Lower lobe of right lung (tissue), 2 donors: ENCODE measurements around the gene MANBA. TPM values are rescaled to one million over a fixed set of nuclear protein-coding genes. Genes with fewer than 3 reads are reported as not detected.

Source experiments
- ATAC-seq, 2 donors: fragments of 200-7000 bp; cut with Tn5 transposase; one replicate each; pipeline ENCODE4 v1.9.1; 2020 to 2022; ENCODE audit warnings: mild to moderate bottlenecking in 2 of 2, moderate library complexity in 2 of 2
- DNase-seq: peaks from one replicate; pipeline ENCODE4 v3.0.0-alpha.2; 2020
- H3K27ac ChIP-seq: fragments of 200-600 bp; one replicate; pipeline ENCODE4 v1.8.0; 2022
- H3K27me3 ChIP-seq: fragments of 200-600 bp; one replicate; pipeline ENCODE4 v1.8.0; 2022; ENCODE audit warnings: low read depth
- H3K36me3 ChIP-seq: fragments of 200-600 bp; one replicate; pipeline ENCODE4 v1.8.0; 2022; ENCODE audit warnings: mild to moderate bottlenecking
- H3K4me1 ChIP-seq: fragments of 200-600 bp; one replicate; pipeline ENCODE4 v1.8.0; 2022
- H3K4me3 ChIP-seq: fragments of 200-600 bp; one replicate; pipeline ENCODE4 v1.8.0; 2022; ENCODE audit warnings: mild to moderate bottlenecking
- H3K9me3 ChIP-seq: fragments of 200-600 bp; one replicate; pipeline ENCODE4 v1.8.0; 2022
- intact Hi-C: fragments of 100-400 bp; cut with DNase I; formaldehyde crosslinking; loops from one replicate; pipeline ENCODE4 v1.11.0; 2022
- total RNA-seq: library from RNA; stranded (reverse); fragmentation: NEBNext Ultra II Directional; extraction: Animal tissue kit (Norgen Biotek cat#: 25700); gene quantifications from one replicate; pipeline ENCODE4 v1.2.1, GENCODE V29; 2021
- TF ChIP-seq, protein P1 (sequence below): fragments of 200-600 bp; IDR thresholded peaks from one replicate; pipeline ENCODE4 v1.8.0; 2022; ENCODE audit warnings: antibody characterized with exemption, mild to moderate bottlenecking
- donor health status: DM: no; HTN: yes; CAD: no; lungs with severe emphysema.

MANBA gene
- total RNA-seq, 1 donor from 2014 or later: 68.2 TPM

DNA sequence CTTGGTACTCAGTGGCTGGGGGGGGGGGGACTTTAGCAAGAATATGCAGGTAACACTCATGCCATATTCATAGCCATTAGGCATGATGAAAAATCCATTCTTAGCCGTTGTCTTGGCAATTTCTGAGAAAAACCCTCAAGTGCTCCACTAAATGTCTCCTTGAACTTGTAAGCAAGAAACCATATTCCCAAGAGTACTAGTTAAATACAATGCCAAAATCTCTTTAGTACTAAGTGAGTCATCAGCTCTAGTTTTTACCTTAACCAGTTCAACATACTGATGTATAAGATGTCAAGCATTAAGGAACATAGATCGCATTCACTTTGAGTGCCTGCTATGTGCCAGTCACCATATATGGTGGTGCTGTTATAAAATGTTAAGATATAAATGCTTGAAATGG is 39.0 kb upstream of the MANBA start:
- H3K4me1 ChIP-seq: peaks cover 6% of the 10 kb centered on the region
- no peaks in the 10 kb centered on the region for H3K27me3 ChIP-seq
- DNase-seq (no peak), ATAC-seq (no peak)
- no peak overlapping the region for H3K4me3 ChIP-seq
- peaks cover 100% of the 10 kb centered on the region for H3K36me3 ChIP-seq
- TF ChIP-seq, protein P1, sequence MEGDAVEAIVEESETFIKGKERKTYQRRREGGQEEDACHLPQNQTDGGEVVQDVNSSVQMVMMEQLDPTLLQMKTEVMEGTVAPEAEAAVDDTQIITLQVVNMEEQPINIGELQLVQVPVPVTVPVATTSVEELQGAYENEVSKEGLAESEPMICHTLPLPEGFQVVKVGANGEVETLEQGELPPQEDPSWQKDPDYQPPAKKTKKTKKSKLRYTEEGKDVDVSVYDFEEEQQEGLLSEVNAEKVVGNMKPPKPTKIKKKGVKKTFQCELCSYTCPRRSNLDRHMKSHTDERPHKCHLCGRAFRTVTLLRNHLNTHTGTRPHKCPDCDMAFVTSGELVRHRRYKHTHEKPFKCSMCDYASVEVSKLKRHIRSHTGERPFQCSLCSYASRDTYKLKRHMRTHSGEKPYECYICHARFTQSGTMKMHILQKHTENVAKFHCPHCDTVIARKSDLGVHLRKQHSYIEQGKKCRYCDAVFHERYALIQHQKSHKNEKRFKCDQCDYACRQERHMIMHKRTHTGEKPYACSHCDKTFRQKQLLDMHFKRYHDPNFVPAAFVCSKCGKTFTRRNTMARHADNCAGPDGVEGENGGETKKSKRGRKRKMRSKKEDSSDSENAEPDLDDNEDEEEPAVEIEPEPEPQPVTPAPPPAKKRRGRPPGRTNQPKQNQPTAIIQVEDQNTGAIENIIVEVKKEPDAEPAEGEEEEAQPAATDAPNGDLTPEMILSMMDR: no peak
- no peak overlapping the region for H3K27ac ChIP-seq
- intact Hi-C loops: no loop called here
- no peaks in the 10 kb centered on the region for H3K9me3 ChIP-seq

DNA sequence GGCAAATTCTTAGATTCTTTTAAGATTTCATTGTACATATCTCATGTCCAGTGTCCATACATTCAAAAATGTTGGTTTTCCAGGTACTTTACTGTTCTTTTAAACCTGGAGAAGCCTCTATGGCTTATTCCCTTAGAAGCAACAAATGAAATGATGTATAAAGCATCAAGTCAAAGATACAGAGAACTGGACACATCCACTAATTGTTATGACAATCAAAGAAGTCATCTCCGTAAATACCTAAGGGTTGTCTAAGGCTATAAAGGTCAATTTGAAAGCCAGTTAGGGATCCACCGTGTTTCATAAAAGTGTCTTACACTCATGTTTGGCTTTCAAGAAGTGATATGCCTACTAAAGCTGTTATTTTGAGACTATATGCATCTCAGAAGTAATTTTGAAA is 34.2 kb upstream of the MANBA start:
- intact Hi-C loops: no loop called here
- ATAC-seq (no peak), DNase-seq (no peak)
- peaks cover 6% of the 10 kb centered on the region for H3K4me1 ChIP-seq
- no peaks in the 10 kb centered on the region for H3K9me3 ChIP-seq
- no peaks in the 10 kb centered on the region for H3K27me3 ChIP-seq
- peaks cover 81% of the 10 kb centered on the region for H3K36me3 ChIP-seq
- no peak overlapping the region for H3K4me3 ChIP-seq
- TF ChIP-seq, protein P1: no peak
- H3K27ac ChIP-seq: no peak overlapping the region

DNA sequence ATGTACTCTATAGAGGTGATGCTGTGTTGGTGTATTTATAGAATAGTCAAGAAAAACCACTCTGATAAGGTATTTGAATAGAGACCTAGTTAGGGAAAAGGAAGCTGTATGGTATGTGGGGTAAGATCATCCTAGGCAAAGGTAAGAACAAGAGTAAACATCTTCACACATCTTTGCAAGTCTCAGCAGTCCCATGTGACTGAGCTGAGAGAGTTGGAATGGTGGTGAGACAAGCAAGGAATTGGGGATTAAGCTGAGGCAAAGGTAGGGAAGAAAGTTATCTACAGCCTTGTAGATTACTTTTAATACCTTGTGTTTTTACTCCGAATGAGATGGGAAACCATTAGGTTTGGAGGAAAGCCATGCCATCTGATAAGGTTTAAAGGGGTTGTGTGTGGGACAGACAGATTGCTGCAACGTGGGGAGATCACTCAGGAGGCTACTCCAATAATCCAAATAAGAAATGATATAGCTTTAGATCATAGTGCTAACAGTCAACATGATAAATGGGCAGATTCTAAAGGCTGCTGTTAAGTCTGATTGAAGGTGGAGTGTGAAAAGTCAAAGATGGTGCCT is 31.7 kb upstream of the MANBA start:
- TF ChIP-seq, protein P1: no peak

DNA sequence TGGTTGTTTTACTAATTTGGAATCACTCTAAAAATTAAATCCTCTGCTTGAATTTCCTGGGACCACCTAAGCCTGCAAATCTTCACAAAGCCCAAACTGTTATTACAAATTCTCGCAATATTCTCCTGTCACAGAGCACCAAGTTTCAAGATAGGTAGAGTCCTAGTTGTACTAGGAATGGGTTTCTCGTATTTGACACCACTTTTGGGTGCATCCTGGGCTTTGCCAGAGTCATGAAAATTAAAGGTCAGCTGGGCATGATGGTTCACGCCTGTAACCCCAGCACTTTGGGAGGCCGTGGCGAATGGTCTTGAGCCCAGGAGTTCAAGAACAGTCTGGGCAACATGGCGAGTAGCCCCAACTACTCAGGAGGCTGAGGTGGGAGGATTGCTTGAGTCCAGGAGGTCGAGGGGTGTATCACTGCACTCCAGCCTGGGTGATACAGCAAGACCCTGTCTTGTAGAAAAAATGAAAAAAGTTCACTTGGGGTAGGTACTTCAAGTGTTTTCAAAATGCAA is 30.6 kb upstream of the MANBA start:
- Histone ChIP-seq H3K36me3 (peaks cover 45% of the 10 kb centered on the region), H3K27ac (no peak overlapping the region), H3K4me3 (no peak overlapping the region), H3K27me3 (no peaks in the 10 kb centered on the region), H3K4me1 (no peaks in the 10 kb centered on the region), H3K9me3 (no peaks in the 10 kb centered on the region)
- TF ChIP-seq, protein P1: no peak
- DNase-seq (no peak), ATAC-seq (no peak)
- intact Hi-C loops: no loop called here

More for the DNA sequence above, 31.7 kb upstream of the MANBA start:
- Histone ChIP-seq H3K27ac (no peak overlapping the region), H3K36me3 (peaks cover 56% of the 10 kb centered on the region), H3K27me3 (no peaks in the 10 kb centered on the region), H3K4me3 (no peak overlapping the region), H3K4me1 (no peaks in the 10 kb centered on the region), H3K9me3 (no peaks in the 10 kb centered on the region)
- ATAC-seq: peak in 1 of 2 donors; percentile 4
- no peak for DNase-seq
- intact Hi-C loops: no loop called here

DNA sequence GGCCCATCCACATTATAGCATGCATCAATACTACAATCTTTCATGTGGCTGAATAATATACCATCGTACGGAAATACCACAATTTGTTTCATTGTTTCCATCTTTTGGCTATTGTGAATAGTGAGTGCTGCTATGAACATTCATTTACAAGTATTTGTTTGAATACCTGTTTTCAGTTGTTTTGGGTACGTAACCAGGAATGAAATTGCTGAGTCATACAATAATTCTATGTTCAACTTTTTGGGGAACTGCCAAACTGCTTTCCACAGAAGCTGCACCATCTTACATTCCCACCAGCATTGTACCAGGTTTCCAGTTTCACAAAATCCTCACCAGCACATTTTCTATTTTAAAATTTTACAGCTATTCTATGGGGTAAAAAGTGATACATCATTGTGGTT is 28.5 kb upstream of the MANBA start:
- H3K4me1 ChIP-seq: no peaks in the 10 kb centered on the region
- intact Hi-C loops: no loop called here
- H3K4me3 ChIP-seq: no peak overlapping the region
- peaks cover 25% of the 10 kb centered on the region for H3K36me3 ChIP-seq
- no peaks in the 10 kb centered on the region for H3K9me3 ChIP-seq
- no peak overlapping the region for H3K27ac ChIP-seq
- no peaks in the 10 kb centered on the region for H3K27me3 ChIP-seq
- TF ChIP-seq, protein P1: no peak
- DNase-seq (no peak), ATAC-seq (no peak)
